MM.1S (cell line): ENCODE measurements around the gene CDYL2.

Source experiments
- DNase-seq: peaks from one replicate; pipeline ENCODE4 v3.0.0-alpha.2; 2015
- H2AFZ ChIP-seq: fragments of 300-600 bp; sonication (generic); 2 replicates; pipeline ENCODE4 v1.6.0; 2016; ENCODE audit warnings: antibody characterized with exemption, low read length
- H3F3A ChIP-seq: fragments of 300-600 bp; sonication (generic); 2 replicates; pipeline ENCODE4 v1.6.1; 2016; ENCODE audit warnings: mild to moderate bottlenecking, antibody characterized with exemption, low read length, moderate library complexity, mixed read lengths; ENCODE audit not compliant: insufficient read depth
- H3K27ac ChIP-seq: fragments of 300-600 bp; sonication (generic); 2 replicates; pipeline ENCODE4 v1.5.1; 2016; ENCODE audit warnings: mild to moderate bottlenecking, low read length
- H3K27me3 ChIP-seq: fragments of 300-600 bp; sonication (generic); replicated peaks from 2 replicates; pipeline ENCODE4 v1.6.0; 2016; ENCODE audit warnings: low read length; ENCODE audit not compliant: insufficient read depth
- H3K36me3 ChIP-seq: fragments of 300-600 bp; sonication (generic); replicated peaks from 2 replicates; pipeline ENCODE4 v1.6.1; 2016; ENCODE audit warnings: mild to moderate bottlenecking, low read length, mixed read lengths; ENCODE audit not compliant: insufficient read depth
- H3K4me1 ChIP-seq: fragments of 300-600 bp; sonication (generic); 2 replicates; pipeline ENCODE4 v1.6.1; 2016; ENCODE audit warnings: low read length, mixed read lengths
- H3K4me2 ChIP-seq: fragments of 300-600 bp; sonication (generic); 2 replicates; pipeline ENCODE4 v1.6.0; 2016; ENCODE audit warnings: low read depth, low read length
- H3K4me3 ChIP-seq: fragments of 300-600 bp; sonication (generic); 2 replicates; pipeline ENCODE4 v1.5.1; 2016; ENCODE audit warnings: low read length, mixed read lengths
- H3K79me2 ChIP-seq: fragments of 300-600 bp; sonication (generic); 2 replicates; pipeline ENCODE4 v1.6.1; 2016; ENCODE audit warnings: mixed run types, low read length, mixed read lengths
- H3K9ac ChIP-seq: fragments of 300-600 bp; sonication (generic); 2 replicates; pipeline ENCODE4 v1.6.1; 2016; ENCODE audit warnings: low read length, mixed read lengths
- H3K9me2 ChIP-seq: fragments of 300-600 bp; sonication (generic); replicated peaks from 2 replicates; pipeline ENCODE4 v1.6.1; 2016; ENCODE audit warnings: mild to moderate bottlenecking, low read length, mixed read lengths; ENCODE audit not compliant: insufficient read depth
- H3K9me3 ChIP-seq: fragments of 300-600 bp; sonication (generic); replicated peaks from 2 replicates; pipeline ENCODE4 v1.6.1; 2016; ENCODE audit warnings: mild to moderate bottlenecking, low read length, mixed read lengths; ENCODE audit not compliant: insufficient read depth
- H4K20me1 ChIP-seq: fragments of 300-600 bp; sonication (generic); 2 replicates; pipeline ENCODE4 v1.6.1; 2016; ENCODE audit warnings: mild to moderate bottlenecking, low read length, moderate library complexity, mixed read lengths; ENCODE audit not compliant: insufficient read depth
- CTCF ChIP-seq: fragments of 300-600 bp; sonication (generic); IDR thresholded peaks from 2 replicates; pipeline ENCODE4 v1.5.1; 2016; ENCODE audit warnings: antibody characterized with exemption, low read length, mixed read lengths
- EZH2 ChIP-seq: fragments of 300-600 bp; sonication (generic); optimal IDR thresholded peaks from 2 replicates; pipeline ENCODE3; 2017; ENCODE audit warnings: low read depth, mild to moderate bottlenecking, antibody characterized with exemption, low read length, mixed read lengths
- EZH2phosphoT487 ChIP-seq: fragments of 300-600 bp; sonication (generic); IDR thresholded peaks from 2 replicates; pipeline ENCODE4 v1.6.1; 2018; ENCODE audit warnings: antibody characterized with exemption, low read length

Gene CDYL2

GRCh38 chr16:80743772-80744171 lies 60.6 kb downstream of the CDYL2 start:
- H3K4me1 ChIP-seq = no peaks in the 10 kb centered on the region
- no peak overlapping the region for H3K27ac ChIP-seq
- no peak overlapping the region for H2AFZ ChIP-seq
- H3K9ac ChIP-seq = no peak overlapping the region
- H3K4me3 ChIP-seq = no peak overlapping the region
- H4K20me1 ChIP-seq = no peaks in the 10 kb centered on the region
- no peaks in the 10 kb centered on the region for H3F3A ChIP-seq
- DNase-seq = no peak
- TF ChIP-seq EZH2 (no peak), CTCF (no peak), EZH2phosphoT487 (no peak)
- H3K4me2 ChIP-seq = no peak overlapping the region
- no peaks in the 10 kb centered on the region for H3K27me3 ChIP-seq
- H3K36me3 ChIP-seq = no peaks in the 10 kb centered on the region
- no peaks in the 10 kb centered on the region for H3K79me2 ChIP-seq
- no peaks in the 10 kb centered on the region for H3K9me3 ChIP-seq
- no peaks in the 10 kb centered on the region for H3K9me2 ChIP-seq

GRCh38 chr16:80743273-80743672 lies 61.1 kb downstream of the CDYL2 start:
- no peak overlapping the region for H2AFZ ChIP-seq
- DNase-seq = no peak
- H4K20me1 ChIP-seq = no peaks in the 10 kb centered on the region
- H3K9me3 ChIP-seq = no peaks in the 10 kb centered on the region
- no peaks in the 10 kb centered on the region for H3K36me3 ChIP-seq
- TF ChIP-seq EZH2 (no peak), EZH2phosphoT487 (no peak), CTCF (no peak)
- H3K9ac ChIP-seq = no peak overlapping the region
- H3K9me2 ChIP-seq = no peaks in the 10 kb centered on the region
- H3K4me3 ChIP-seq = no peak overlapping the region
- H3K79me2 ChIP-seq = no peaks in the 10 kb centered on the region
- no peak overlapping the region for H3K27ac ChIP-seq
- H3K4me2 ChIP-seq = no peak overlapping the region
- H3K27me3 ChIP-seq = no peaks in the 10 kb centered on the region
- no peaks in the 10 kb centered on the region for H3F3A ChIP-seq
- H3K4me1 ChIP-seq = no peaks in the 10 kb centered on the region

- DNase-seq = no peak
- no peak overlapping the region for H2AFZ ChIP-seq
- no peaks in the 10 kb centered on the region for H3F3A ChIP-seq
- no peak overlapping the region for H3K4me2 ChIP-seq
- no peaks in the 10 kb centered on the region for H3K4me1 ChIP-seq
- H3K9me3 ChIP-seq = no peaks in the 10 kb centered on the region
- no peak overlapping the region for H3K9ac ChIP-seq
- H3K4me3 ChIP-seq = no peak overlapping the region
- H3K27me3 ChIP-seq = no peaks in the 10 kb centered on the region
- no peak overlapping the region for H3K27ac ChIP-seq
- H3K79me2 ChIP-seq = no peaks in the 10 kb centered on the region
- no peaks in the 10 kb centered on the region for H4K20me1 ChIP-seq
- H3K9me2 ChIP-seq = no peaks in the 10 kb centered on the region
- TF ChIP-seq EZH2 (no peak), CTCF (no peak), EZH2phosphoT487 (no peak)
- no peaks in the 10 kb centered on the region for H3K36me3 ChIP-seq
Observed at GRCh38 chr16:80742331-80742730, 62.1 kb downstream of the CDYL2 start.

GRCh38 chr16:80741724-80742123 lies 62.7 kb downstream of the CDYL2 start:
- Histone ChIP-seq H3K9me2 (no peaks in the 10 kb centered on the region), H3K4me3 (no peak overlapping the region), H3K4me1 (no peaks in the 10 kb centered on the region), H3K79me2 (no peaks in the 10 kb centered on the region), H3K36me3 (no peaks in the 10 kb centered on the region), H3K27ac (no peak overlapping the region), H3F3A (no peaks in the 10 kb centered on the region), H3K9me3 (no peaks in the 10 kb centered on the region), H2AFZ (no peak overlapping the region), H3K9ac (no peak overlapping the region), H3K27me3 (no peaks in the 10 kb centered on the region), H4K20me1 (no peaks in the 10 kb centered on the region), H3K4me2 (no peak overlapping the region)
- no peak for DNase-seq
- TF ChIP-seq CTCF (no peak), EZH2 (no peak), EZH2phosphoT487 (no peak)
